Immature natural killer cell (primary cell): ENCODE data around the gene DLG1. TPM values are rescaled to one million over a fixed set of nuclear protein-coding genes. Genes with fewer than 3 reads are reported as not detected.
"Not testable (repeated sequence)": the region's sequence is repeated elsewhere in the genome, so short reads cannot be mapped to it uniquely, and the experiment has no call there.

Experiments
- DNase-seq, 3 donors: peaks; one replicate each; pipeline ENCODE4 v3.0.0; 2022; ENCODE audit warnings: mixed read lengths in 1 of 3
- H3K27ac Mint-ChIP-seq, 6 donors: one replicate each; pipeline ENCODE4 v1.8.0; 2020; ENCODE audit warnings: mixed read lengths in 6 of 6, mild to moderate bottlenecking in 5 of 6, inconsistent platforms in 4 of 6, moderate library complexity in 3 of 6
- H3K27me3 Mint-ChIP-seq, 3 donors: one replicate each; pipeline ENCODE4 v1.8.0; 2020 to 2021; ENCODE audit warnings: low read depth in 3 of 3, mild to moderate bottlenecking in 3 of 3, mixed read lengths in 3 of 3, moderate library complexity in 3 of 3, inconsistent platforms in 1 of 3
- H3K36me3 Mint-ChIP-seq, 3 donors: one replicate each; pipeline ENCODE4 v1.8.0; 2020; ENCODE audit warnings: mixed read lengths in 3 of 3, inconsistent platforms in 2 of 3, mild to moderate bottlenecking in 2 of 3
- H3K4me1 Mint-ChIP-seq, 2 donors: one replicate each; pipeline ENCODE4 v1.8.0; 2020; ENCODE audit warnings: inconsistent platforms in 2 of 2, mild to moderate bottlenecking in 2 of 2, mixed read lengths in 2 of 2, moderate library complexity in 1 of 2
- H3K4me3 Mint-ChIP-seq, 5 donors: one replicate each; pipeline ENCODE4 v1.8.0; 2020; ENCODE audit warnings: mild to moderate bottlenecking in 5 of 5, mixed read lengths in 5 of 5, inconsistent platforms in 3 of 5, moderate library complexity in 3 of 5
- H3K9me3 Mint-ChIP-seq, 6 donors: one replicate each; pipeline ENCODE4 v1.8.0; 2020; ENCODE audit warnings: mild to moderate bottlenecking in 6 of 6, mixed read lengths in 6 of 6, inconsistent platforms in 4 of 6, moderate library complexity in 3 of 6
- polyA plus RNA-seq, 3 donors: library from polyadenylated mRNA; unstranded; fragments of 300-500 nt; fragmentation: Illumina TruSeq; gene quantifications; one replicate each; pipeline ENCODE4 v1.2.3, GENCODE V29; 2021

DLG1 gene
- polyA plus RNA-seq, 3 donors from 2014 or later, result 16.1 to 27.3 (median 26.3) TPM

DNA sequence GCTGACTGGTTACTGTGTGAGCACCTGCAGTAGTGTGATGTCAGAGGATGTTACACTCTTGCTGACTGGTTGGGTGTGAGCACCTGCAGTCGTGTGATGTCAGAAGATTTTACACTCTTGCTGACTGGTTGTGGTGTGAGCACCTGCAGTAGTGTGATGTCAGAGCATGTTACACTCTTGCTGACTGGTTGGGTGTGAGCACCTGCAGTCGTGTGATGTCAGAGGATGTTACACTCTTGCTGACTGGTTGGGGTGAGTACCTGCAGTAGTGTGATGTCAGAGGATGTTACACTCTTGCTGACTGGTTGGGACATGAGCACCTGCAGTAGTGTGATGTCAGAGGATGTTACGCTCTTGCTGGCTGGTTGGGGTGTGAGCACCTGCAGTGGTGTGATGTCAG is 264.6 kb downstream of the DLG1 start:
- not testable (repeated sequence) for DNase-seq, H3K4me3 Mint-ChIP-seq, H3K27me3 Mint-ChIP-seq, H3K27ac Mint-ChIP-seq, H3K36me3 Mint-ChIP-seq, H3K9me3 Mint-ChIP-seq, H3K4me1 Mint-ChIP-seq

DNA sequence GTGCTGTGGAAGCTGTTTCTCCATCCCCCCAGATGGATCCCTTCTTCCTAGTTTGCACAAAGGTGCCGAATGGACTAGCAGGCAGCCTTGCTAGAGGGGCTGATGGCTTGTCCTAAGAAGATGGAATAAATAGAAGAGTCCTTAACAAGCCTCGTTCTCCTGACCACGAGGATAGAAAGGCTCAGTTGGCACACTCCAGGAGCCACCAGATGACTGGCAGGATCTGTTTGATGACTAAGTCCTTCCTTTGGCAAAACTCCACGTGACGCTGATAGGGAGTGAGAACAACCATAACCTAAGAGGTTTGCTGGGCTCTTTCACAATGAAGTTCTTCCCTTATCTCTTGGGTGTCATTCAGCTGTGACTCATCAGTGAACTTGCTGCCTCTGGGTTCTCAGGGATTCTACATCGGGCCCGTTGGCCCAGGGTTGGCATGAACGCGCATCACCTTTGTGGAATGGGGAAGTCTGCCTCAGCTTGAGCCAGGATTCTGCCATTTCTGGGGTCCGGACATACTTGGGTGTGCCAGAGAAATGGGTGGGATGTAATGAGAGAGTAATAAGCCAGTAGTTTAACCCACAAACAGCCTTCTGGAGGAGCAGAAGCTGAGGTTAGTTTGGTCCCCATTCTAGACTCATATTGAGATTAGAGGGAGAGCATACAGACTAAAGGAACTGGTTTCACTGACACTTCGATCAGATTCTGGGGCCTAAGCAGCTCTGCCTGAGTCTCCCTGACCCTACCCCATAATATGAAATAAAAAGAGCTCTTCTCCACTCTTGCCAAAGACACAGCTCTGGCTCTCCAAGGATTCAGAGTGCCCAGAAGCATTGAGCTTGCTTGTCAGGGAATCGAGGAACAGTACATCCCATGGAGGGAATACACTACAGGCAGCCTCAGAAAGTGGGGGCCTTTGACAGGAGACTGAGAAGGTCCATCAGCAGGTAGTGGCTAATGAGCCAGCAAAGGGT is 266.8 kb downstream of the DLG1 start:
- Mint-ChIP-seq H3K36me3 (no peaks in the 10 kb centered on the region), H3K4me1 (peaks cover 0 to 11% of the 10 kb centered on the region in 2 donors), H3K9me3 (peaks cover 0 to 2% (median 0%) of the 10 kb centered on the region in 6 donors), H3K27ac (peak overlapping the region in 2 of 6 donors; percentile 3 to 24), H3K4me3 (peak overlapping the region in 4 of 5 donors; percentile 30 to 61 (median 60)), H3K27me3 (peaks cover 0 to 8% (median 7%) of the 10 kb centered on the region in 3 donors)
- no peak for DNase-seq

DNA sequence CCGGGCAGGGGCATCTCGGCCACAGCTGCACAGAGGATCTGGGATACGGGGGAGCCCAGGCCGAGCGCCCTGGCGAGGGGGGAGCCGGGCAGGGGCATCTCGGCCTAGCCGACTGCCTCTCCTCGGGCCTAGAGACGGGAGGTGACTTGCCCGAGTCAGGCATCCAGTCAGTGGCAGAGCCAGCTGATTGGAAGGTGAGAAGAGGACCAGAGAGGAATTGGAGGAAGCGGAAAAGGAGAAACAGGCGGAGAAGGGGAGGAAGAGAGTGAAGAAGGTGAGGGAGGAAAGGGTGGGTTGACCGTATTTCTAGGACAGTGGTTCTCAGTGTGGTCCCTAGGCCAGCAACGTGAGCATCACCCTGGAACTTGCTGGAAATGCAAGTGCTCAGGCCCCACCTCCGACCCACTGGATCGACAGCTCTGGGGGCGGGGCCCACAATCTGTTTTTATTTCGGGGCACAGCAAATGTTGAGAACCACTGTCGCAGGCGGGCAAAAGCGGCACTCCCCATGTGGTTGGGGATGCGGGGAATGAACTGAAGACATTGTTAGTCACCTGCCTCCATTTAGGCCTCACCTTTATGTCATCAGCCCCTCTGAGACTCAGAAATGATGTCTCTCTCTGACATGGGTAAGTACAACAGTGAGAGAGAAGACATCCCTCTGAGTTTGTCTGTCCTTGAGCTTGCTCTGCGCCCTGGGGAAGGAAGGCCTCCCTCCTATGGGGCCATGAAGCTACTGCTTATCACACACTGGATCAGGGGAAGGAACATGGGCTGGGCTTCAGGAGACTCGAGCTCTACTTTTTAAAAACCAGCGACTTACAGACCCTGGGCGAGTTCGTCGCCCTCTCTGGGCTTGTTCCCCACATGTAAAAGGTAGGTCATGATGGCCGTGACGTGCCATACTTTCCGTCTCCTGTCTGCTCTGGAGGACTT is 267.8 kb downstream of the DLG1 start:
- H3K4me1 Mint-ChIP-seq, result peaks cover 0 to 11% of the 10 kb centered on the region in 2 donors
- DNase-seq, result no peak
- no peaks in the 10 kb centered on the region for H3K36me3 Mint-ChIP-seq
- H3K4me3 Mint-ChIP-seq, result peak overlapping the region; percentile 26 to 61 (median 59)
- peak overlapping the region in 1 of 6 donors; percentile 62 for H3K27ac Mint-ChIP-seq
- H3K9me3 Mint-ChIP-seq, result peaks cover 0 to 2% (median 0%) of the 10 kb centered on the region in 6 donors
- H3K27me3 Mint-ChIP-seq, result peaks cover 0 to 8% (median 7%) of the 10 kb centered on the region in 3 donors

DNA sequence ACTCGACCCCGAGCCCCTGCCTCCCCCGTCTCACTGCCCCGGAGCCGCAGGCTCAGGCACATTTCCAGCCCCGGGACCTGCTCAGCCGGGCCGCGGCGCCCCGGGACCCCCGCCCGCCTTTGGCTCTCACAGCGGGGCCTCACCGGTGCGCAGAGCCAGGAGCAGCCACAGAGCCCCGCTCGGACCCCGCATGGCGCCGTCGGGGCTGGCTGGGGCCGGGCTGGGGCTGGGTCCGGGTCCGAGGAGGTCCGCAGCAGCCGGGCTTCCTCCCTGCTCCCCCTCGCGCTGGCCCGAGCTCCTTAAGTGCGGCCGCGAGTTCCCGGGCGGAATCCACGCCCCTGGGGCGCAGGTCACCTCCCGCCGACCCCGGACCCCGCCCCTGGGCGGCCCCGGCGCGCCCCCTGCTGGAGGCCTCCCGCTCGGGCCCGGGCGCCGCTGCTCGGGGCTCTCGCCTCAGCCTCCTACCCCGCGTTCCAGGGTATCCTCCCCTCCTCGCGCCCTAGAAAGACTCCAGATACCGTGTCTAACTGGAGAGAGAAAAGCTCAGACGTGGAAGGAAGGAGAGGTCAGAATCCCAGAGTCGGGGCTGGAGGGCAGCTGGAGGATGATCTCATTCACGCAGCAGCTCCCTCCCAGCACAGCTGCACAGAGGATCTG is 268.8 kb downstream of the DLG1 start, which contains the start of gene MELTF:
MELTF (minus strand) TSS at position 307 of the 657 bp plus-strand sequence; CDS start at position 192, 115 bp downstream.
- peak within 1 kb of the TSS; percentile 66 to 81 (median 73) for H3K4me3 Mint-ChIP-seq
- H3K4me1 Mint-ChIP-seq, result peaks cover 4 to 14% of the 10 kb centered on the region in 2 donors
- peak; percentile 68 to 75 (median 72) for DNase-seq
- H3K27me3 Mint-ChIP-seq, result peaks cover 0 to 8% (median 7%) of the 10 kb centered on the region in 3 donors
- H3K9me3 Mint-ChIP-seq, result peaks cover 0 to 2% (median 0%) of the 10 kb centered on the region in 6 donors
- H3K27ac Mint-ChIP-seq, result peak within 1 kb of the TSS in 1 of 6 donors; percentile 62
- H3K36me3 Mint-ChIP-seq, result no peaks in the 10 kb centered on the region

DNA sequence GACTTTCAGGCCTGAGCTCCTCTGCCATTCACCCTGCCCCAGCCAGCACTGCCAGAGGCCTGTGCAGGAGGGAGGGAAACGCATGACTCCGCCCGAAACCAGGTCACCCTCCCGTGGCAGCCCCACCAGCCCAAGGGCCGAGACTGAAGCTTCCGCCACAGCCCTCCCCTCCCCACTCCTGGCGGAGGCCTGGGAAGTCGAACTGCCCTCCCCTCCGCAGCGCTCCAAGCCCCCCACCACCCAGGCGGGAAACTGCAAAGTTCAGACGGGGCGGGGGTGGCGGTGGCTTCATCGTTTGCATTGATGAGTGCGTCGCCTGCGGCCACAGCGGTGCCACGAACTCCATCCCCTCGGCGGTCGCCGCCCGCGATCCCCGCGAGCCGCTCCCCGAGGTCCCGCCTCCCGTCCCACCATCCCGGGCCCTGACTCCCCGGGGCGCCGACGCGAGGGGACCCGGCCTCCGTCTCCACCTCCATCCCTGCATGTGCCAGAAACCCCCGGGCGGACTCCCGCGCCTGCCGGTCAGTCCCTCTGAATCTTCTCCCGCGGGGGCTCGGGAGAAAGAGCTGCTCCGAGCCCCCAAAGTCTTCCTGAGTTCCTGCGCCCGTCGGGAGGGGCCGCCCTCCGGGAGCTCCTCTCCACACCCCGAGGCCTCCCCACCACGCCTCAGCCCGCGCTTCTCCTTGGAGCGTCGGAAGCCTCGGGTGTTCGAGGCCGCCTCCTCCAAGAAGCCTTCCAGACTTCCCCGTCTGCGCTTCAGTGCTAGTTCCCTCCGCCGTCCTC is 269.5 kb downstream of the DLG1 start:
- Mint-ChIP-seq H3K27ac (no peak overlapping the region), H3K36me3 (no peaks in the 10 kb centered on the region), H3K27me3 (peaks cover 0 to 9% (median 7%) of the 10 kb centered on the region in 3 donors), H3K4me3 (peak overlapping the region; percentile 66 to 81 (median 73)), H3K9me3 (peaks cover 0 to 2% (median 0%) of the 10 kb centered on the region in 6 donors), H3K4me1 (peaks cover 9 to 19% of the 10 kb centered on the region in 2 donors)
- peak in 2 of 3 donors; percentile 33 to 35 for DNase-seq

DNA sequence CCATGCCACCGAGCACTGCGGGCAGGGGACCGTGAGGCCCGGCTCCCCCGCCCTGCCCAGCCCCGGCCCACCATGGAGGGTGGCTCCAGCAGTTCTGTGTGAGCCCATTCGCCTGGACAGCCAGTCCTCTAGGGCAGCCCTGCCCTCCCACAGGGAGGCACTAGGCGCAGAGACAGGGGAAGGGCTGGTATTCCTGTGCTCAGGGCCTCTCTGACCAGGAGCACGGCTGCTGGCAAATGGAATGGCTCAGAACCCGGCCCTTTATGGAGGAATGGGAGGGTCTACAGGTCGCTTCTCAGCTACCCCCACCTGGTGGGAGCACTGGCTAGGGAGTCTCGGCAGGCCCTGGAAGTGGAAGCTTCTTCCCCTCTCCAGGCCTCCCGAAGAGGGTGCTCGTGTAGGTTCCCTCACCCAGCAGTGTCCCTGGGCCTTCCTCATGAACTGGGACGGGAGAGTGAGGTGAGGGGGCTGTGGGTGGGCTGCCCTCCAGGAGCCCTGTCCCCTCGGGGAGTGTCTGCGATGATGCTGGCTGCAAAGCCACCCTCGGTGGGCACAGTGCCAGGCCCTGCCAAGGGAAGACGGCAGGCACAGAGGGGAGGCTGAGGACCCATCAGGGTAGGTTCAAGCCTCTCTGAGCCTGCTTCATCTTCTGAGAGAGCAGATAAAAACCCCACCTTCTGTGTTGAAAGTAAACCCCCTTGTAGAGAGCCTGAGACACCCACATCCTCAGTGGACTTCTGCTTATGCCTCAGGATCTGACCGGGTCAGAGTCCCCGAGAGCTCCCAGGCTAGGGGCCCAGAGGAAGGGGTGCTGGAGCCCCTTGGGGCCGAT is 270.3 kb downstream of the DLG1 start:
- no peaks in the 10 kb centered on the region for H3K9me3 Mint-ChIP-seq
- H3K27me3 Mint-ChIP-seq, result peaks cover under 1 to 9% (median 4%) of the 10 kb centered on the region in 3 donors
- no peak for DNase-seq
- no peaks in the 10 kb centered on the region for H3K36me3 Mint-ChIP-seq
- H3K4me1 Mint-ChIP-seq, result peaks cover 16 to 27% of the 10 kb centered on the region in 2 donors
- H3K4me3 Mint-ChIP-seq, result peak overlapping the region; percentile 66 to 81 (median 73)
- H3K27ac Mint-ChIP-seq, result no peak overlapping the region

DNA sequence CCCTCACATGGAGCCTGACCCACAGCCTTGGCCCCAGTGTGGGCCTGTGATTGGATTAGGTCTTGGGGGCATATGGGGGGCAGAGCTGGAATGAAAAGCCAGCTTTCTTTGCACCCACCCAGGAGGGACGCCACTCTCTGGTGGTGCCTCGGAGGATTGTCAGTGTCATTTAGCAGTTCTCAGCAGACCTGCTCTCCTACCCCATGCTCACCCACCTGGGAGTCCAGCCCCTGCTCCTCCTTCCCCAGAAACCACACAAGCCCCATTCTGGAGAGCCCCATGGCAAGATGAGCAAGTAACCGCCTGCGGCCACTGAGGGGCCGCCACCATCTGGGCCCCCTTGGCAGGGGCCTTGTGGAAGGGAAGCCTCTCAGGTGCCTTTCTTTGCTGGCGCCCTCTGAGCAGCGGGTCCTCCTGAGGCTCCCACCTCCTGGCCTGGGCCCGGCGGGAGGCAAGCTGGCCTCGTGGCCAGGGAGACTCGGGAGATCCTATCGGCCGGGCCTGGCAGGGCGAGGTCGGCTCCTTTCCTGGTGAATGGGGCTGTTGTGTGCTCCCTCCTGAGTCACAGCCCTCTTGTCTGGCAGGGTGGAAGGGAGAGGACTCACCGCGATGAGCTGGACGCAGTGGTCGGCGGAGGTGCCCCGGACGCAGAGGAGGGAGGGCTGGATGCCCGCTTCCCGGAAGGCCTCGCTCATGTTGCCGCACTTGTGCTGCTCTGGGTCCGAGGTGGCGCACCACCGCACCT is 271.1 kb downstream of the DLG1 start:
- DNase-seq, result no peak
- H3K36me3 Mint-ChIP-seq, result no peaks in the 10 kb centered on the region
- peaks cover 2 to 8% (median 3%) of the 10 kb centered on the region in 3 donors for H3K27me3 Mint-ChIP-seq
- H3K27ac Mint-ChIP-seq, result no peak overlapping the region
- no peak overlapping the region for H3K4me3 Mint-ChIP-seq
- H3K9me3 Mint-ChIP-seq, result no peaks in the 10 kb centered on the region
- H3K4me1 Mint-ChIP-seq, result peaks cover 23 to 29% of the 10 kb centered on the region in 2 donors

DNA sequence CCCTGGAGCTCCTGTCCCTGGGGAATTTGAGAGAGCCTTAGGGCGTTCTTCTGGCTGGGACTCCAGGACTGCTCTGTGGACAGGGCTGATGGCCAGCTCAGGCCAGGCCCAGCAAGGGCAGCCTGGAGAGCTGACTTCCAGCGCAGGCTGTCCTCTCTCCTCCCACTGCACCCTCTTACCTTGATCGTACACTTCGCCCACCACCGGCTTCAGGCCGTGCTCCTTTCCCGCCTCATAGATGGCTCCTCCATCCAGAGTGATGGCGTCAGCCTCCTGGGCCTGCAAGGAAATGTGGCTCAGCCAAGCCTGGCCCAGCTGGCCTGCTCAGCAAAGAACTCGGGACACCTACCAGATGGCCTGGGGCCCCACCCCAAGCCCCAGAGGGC is 271.9 kb downstream of the DLG1 start:
- H3K4me3 Mint-ChIP-seq, result peak overlapping the region in 1 of 5 donors; percentile 23
- DNase-seq, result no peak

DNA sequence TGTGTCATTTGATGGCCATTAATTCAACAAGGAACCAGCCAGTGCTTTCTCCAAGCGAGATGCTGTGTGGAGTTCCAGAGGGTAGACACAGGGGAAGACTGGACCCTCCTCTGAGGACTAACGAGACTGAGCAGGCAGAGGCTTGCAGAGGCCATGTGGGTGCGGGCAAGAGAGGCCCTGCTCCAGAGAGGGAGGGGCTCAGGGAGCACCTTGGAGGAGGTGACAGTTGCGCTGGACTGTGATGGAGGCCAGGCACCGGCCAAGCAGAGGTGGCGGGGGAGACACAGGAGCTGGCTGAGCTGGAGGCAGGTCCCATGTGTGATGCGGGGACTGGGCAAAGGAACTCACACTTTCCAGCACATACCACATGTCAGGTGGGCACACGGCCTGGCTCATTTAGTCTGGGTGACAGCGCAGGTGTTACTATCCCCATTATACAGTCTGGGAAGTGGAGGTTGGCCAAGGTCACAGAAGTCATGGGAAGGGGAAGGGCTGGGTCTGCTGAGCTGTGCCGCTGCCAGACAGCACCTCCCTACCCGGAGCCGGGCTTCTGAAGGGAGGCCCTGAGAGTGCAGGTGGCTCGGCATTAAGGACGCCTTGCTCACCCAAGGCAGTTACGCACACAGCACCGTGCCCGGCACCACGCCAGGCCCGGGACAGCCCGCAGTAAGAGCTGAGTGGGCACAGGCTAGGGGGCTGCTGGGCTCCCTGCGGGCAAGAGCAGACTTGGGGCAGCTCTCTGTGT is 272.5 kb downstream of the DLG1 start:
- H3K36me3 Mint-ChIP-seq, result no peaks in the 10 kb centered on the region
- H3K27me3 Mint-ChIP-seq, result peaks cover 2 to 5% (median 4%) of the 10 kb centered on the region in 3 donors
- H3K27ac Mint-ChIP-seq, result no peak overlapping the region

More for the DNA sequence above, 271.9 kb downstream of the DLG1 start:
- H3K36me3 Mint-ChIP-seq, result no peaks in the 10 kb centered on the region
- H3K4me1 Mint-ChIP-seq, result peaks cover 23 to 29% of the 10 kb centered on the region in 2 donors
- H3K27me3 Mint-ChIP-seq, result peaks cover 2 to 5% (median 2%) of the 10 kb centered on the region in 3 donors
- H3K27ac Mint-ChIP-seq, result no peak overlapping the region
- no peaks in the 10 kb centered on the region for H3K9me3 Mint-ChIP-seq

DNA sequence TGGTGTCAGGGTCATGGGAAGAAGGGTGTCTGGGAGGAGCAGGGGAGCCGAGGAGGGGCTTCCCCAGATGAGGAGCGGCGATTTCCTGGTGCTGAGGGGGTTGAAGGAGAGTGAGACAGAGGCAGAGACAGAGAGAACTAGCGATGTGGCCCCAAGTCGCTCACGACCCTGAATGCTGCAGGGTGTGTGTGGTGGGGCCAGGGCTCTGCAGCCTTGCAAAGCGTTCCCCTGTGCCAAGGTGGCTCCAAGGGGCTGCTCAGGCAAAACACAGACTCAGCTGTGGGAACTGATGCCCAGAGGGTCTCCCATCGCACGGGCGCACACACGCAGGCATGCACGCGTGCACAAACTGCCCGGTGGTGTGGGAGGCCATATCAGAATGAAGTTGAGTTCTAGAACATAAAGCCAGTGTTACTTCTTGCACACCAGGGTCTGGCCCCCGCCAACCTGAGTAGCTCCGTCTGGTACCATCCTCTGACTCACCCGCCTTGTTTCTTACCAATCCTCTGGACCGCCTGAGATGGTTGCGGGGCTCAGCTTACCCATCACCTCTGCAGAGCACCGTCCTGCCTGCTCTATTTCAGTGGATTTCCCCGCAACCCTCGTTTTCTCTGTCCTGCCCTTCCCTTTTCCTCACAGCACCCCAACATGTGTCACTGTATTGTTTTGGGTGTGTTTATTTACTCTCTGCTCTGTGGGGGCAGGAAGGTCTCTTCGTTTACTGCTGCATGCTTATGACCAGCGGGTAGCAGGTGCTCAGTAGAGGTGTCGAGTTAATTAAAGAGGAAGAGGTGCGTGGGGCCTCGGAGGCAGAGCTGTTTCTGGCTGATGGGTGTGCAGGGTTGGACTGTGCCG is 273.3 kb downstream of the DLG1 start:
- peak overlapping the region in 2 of 6 donors; percentile 3 to 67 for H3K27ac Mint-ChIP-seq
- H3K4me1 Mint-ChIP-seq, result peaks cover 23 to 24% of the 10 kb centered on the region in 2 donors
- no peaks in the 10 kb centered on the region for H3K36me3 Mint-ChIP-seq
- peaks cover 2 to 5% (median 4%) of the 10 kb centered on the region in 3 donors for H3K27me3 Mint-ChIP-seq
- peak overlapping the region in 3 of 5 donors; percentile 36 to 60 (median 46) for H3K4me3 Mint-ChIP-seq
- H3K9me3 Mint-ChIP-seq, result no peaks in the 10 kb centered on the region
- no peak for DNase-seq

More for the DNA sequence above, 272.5 kb downstream of the DLG1 start:
- H3K4me1 Mint-ChIP-seq, result peaks cover 23 to 27% of the 10 kb centered on the region in 2 donors
- no peak overlapping the region for H3K4me3 Mint-ChIP-seq
- DNase-seq, result no peak
- H3K9me3 Mint-ChIP-seq, result no peaks in the 10 kb centered on the region
